GM18508 (cell line): ENCODE measurements around the gene LRRK1.

Experiments used
- ATAC-seq: cut with Tn5 transposase; IDR thresholded peaks from one replicate; pipeline ENCODE4 v1.9.1; 2021; ENCODE audit warnings: moderate number of reproducible peaks; ENCODE audit not compliant: insufficient read depth, unreplicated experiment

Gene LRRK1

GRCh38 chr15:101018016-101018415 lies 98.9 kb downstream of the LRRK1 start:
- ATAC-seq = no peak

- ATAC-seq = no peak
These were observed 99.3 kb downstream of the LRRK1 start for GRCh38 chr15:101018450-101018849.

GRCh38 chr15:101019366-101019896 lies 100.3 kb downstream of the LRRK1 start:
- ATAC-seq = no peak

- ATAC-seq = no peak
These were observed 101.3 kb downstream of the LRRK1 start for GRCh38 chr15:101020451-101020850.

- ATAC-seq = no peak
These were observed 101.8 kb downstream of the LRRK1 start for GRCh38 chr15:101020945-101021344.

- ATAC-seq = no peak
These were observed 103.1 kb downstream of the LRRK1 start for GRCh38 chr15:101022306-101022705.

- no peak for ATAC-seq
These were observed 103.7 kb downstream of the LRRK1 start for GRCh38 chr15:101022876-101023275.

- ATAC-seq = no peak
These were observed 104.4 kb downstream of the LRRK1 start for GRCh38 chr15:101023501-101024072.

- ATAC-seq = no peak
These were observed 105.0 kb downstream of the LRRK1 start for GRCh38 chr15:101024073-101024695.

- no peak for ATAC-seq
These were observed 105.7 kb downstream of the LRRK1 start for GRCh38 chr15:101024706-101025500.

- ATAC-seq = no peak
These were observed 106.3 kb downstream of the LRRK1 start for GRCh38 chr15:101025501-101025885.

GRCh38 chr15:101025896-101026631 lies 106.9 kb downstream of the LRRK1 start:
- no peak for ATAC-seq

- no peak for ATAC-seq
These were observed 107.6 kb downstream of the LRRK1 start for GRCh38 chr15:101026656-101027272.

GRCh38 chr15:101027273-101027901 lies 108.2 kb downstream of the LRRK1 start:
- ATAC-seq = no peak

GRCh38 chr15:101027920-101028319 lies 108.8 kb downstream of the LRRK1 start:
- no peak for ATAC-seq

- no peak for ATAC-seq
These were observed 109.2 kb downstream of the LRRK1 start for GRCh38 chr15:101028321-101028720.

GRCh38 chr15:101028772-101029438 lies 109.7 kb downstream of the LRRK1 start:
- ATAC-seq = no peak

- ATAC-seq = no peak
These were observed 111.0 kb downstream of the LRRK1 start for GRCh38 chr15:101029971-101030661.

- no peak for ATAC-seq
These were observed 112.1 kb downstream of the LRRK1 start for GRCh38 chr15:101031213-101031612.
